ENCODE data around the gene KRT35. TPM values are rescaled to one million over a fixed set of nuclear protein-coding genes. Genes with fewer than 3 reads are reported as not detected.

KRT35 gene
- total and polyA plus RNA-seq, 10 of the 15 experiments (the other 5 are each of a cell fraction or from before 2014, with no cell fraction given): not detected

GRCh38 chr17:41467561-41467960 is 13.4 kb downstream of the KRT35 start:
- in situ Hi-C loops (cut with MboI) (no loop called here), intact Hi-C loops (cut with micrococcal nuclease; ENCODE audit: unreplicated experiment) (no loop called here)
- Histone ChIP-seq H3K27ac (ENCODE audit: control insufficient read depth, insufficient read depth) (no peak overlapping the region), H3K9ac (ENCODE audit: control insufficient read depth, insufficient read depth, low read length) (no peak overlapping the region), H4K20me1 (ENCODE audit: control insufficient read depth, insufficient read depth) (no peaks in the 10 kb centered on the region), H3K9me3 (replicated peaks; ENCODE audit: control insufficient read depth, insufficient read depth, low read length) (no peaks in the 10 kb centered on the region), H3K27me3 (replicated peaks in 1 of 2; ENCODE audit: control insufficient read depth in 2 of 2, insufficient read depth in 2 of 2, low read length in 1 of 2) (no peaks in the 10 kb centered on the region; a peak in 2 of 4 replicates), H3K79me2 (ENCODE audit: control insufficient read depth, insufficient read depth, low read length) (no peaks in the 10 kb centered on the region), H2AFZ (ENCODE audit: control insufficient read depth, low read depth, low read length) (no peak overlapping the region), H3K4me2 (ENCODE audit: control insufficient read depth, insufficient read depth) (no peak overlapping the region), H3K4me3 (no peak overlapping the region), H3K36me3 (ENCODE audit: control insufficient read depth in 2 of 2, insufficient read depth in 2 of 2, low read length in 1 of 2) (no peaks in the 10 kb centered on the region), H3K4me1 (ENCODE audit: control insufficient read depth, insufficient read depth, low read length) (no peaks in the 10 kb centered on the region)
- DNase-seq (ENCODE audit: low read depth, low spot score): no peak
- ChIA-PET SMC1A (ENCODE audit: uncharacterized antibody, unreplicated experiment) (no interaction called here), CTCF (interaction anchor here (1.3 kb wide), 1 partner anchor 11 kb away, joined by 3 read pairs; no protein-coding TSS in a partner anchor), POLR2A (no interaction called here), RAD21 (ENCODE audit: unreplicated experiment) (no interaction called here)
- BruUV-seq (replicated peaks): no TSS peak
- no peak for FAIRE-seq
- TF ChIP-seq ZZZ3 (IDR thresholded peaks at IDR 0.05; ENCODE audit: control insufficient read depth, insufficient read length, low read depth): no peak
- TF ChIP-seq ELK1 (IDR thresholded peaks at IDR 0.05; ENCODE audit: low read depth, low read length): no peak
- no peak for TF ChIP-seq CREM (IDR thresholded peaks at IDR 0.05; ENCODE audit: low read depth)
- TF ChIP-seq PAX5 (IDR thresholded peaks at IDR 0.05; ENCODE audit: borderline replicate concordance, low read depth, low read length): no peak
- no peak for TF ChIP-seq CHD2 (IDR thresholded peaks at IDR 0.05; ENCODE audit: borderline replicate concordance, low read depth, low read length)
- WGBS (ENCODE audit: insufficient coverage, insufficient replicate concordance, low lambda C conversion rate, missing lambda C conversion rate): 16% methylated on average over 4 of the region's 4 CpGs
- ATAC-seq: no peak

- H3K27me3 ChIP-seq (replicated peaks in 1 of 2; ENCODE audit: control insufficient read depth in 2 of 2, insufficient read depth in 2 of 2, low read length in 1 of 2): no peaks in the 10 kb centered on the region; a peak in 2 of 4 replicates
- no peaks in the 10 kb centered on the region for H3K9me3 ChIP-seq (replicated peaks; ENCODE audit: control insufficient read depth, insufficient read depth, low read length)
- in situ Hi-C loops (cut with MboI) (no loop called here), intact Hi-C loops (cut with micrococcal nuclease; ENCODE audit: unreplicated experiment) (no loop called here)
- no peak within 1 kb of the TSS for H2AFZ ChIP-seq (ENCODE audit: control insufficient read depth, low read depth, low read length)
- ChIA-PET POLR2A (no interaction called here), CTCF (interaction anchor here (0.6 to 1.3 kb wide), 3 partner anchors 11 to 629 kb away, joined by 3 read pairs; no protein-coding TSS in a partner anchor), RAD21 (ENCODE audit: unreplicated experiment) (no interaction called here), SMC1A (ENCODE audit: uncharacterized antibody, unreplicated experiment) (no interaction called here)
- WGBS (ENCODE audit: insufficient coverage, insufficient replicate concordance, low lambda C conversion rate, missing lambda C conversion rate): 35% methylated on average over 14 of the region's 14 CpGs
- H3K36me3 ChIP-seq (ENCODE audit: control insufficient read depth in 2 of 2, insufficient read depth in 2 of 2, low read length in 1 of 2): no peaks in the 10 kb centered on the region
- no peaks in the 10 kb centered on the region for H3K79me2 ChIP-seq (ENCODE audit: control insufficient read depth, insufficient read depth, low read length)
- H3K9ac ChIP-seq (ENCODE audit: control insufficient read depth, insufficient read depth, low read length): no peak within 1 kb of the TSS
- H3K27ac ChIP-seq (ENCODE audit: control insufficient read depth, insufficient read depth): no peak within 1 kb of the TSS
- FAIRE-seq (no peak), ATAC-seq (no peak), DNase-seq (ENCODE audit: low read depth, low spot score) (no peak)
- no TSS peak for BruUV-seq (replicated peaks)
- H3K4me2 ChIP-seq (ENCODE audit: control insufficient read depth, insufficient read depth): no peak within 1 kb of the TSS
- H3K4me3 ChIP-seq: no peak within 1 kb of the TSS
- H3K4me1 ChIP-seq (ENCODE audit: control insufficient read depth, insufficient read depth, low read length): no peaks in the 10 kb centered on the region
- H4K20me1 ChIP-seq (ENCODE audit: control insufficient read depth, insufficient read depth): no peaks in the 10 kb centered on the region
- TF ChIP-seq DPF2 (IDR thresholded peaks at IDR 0.05) (no peak), JUNB (IDR thresholded peaks at IDR 0.05) (no peak), NFYA (IDR thresholded peaks at IDR 0.05; ENCODE audit: borderline replicate concordance, low read depth, low read length) (no peak), REST (IDR thresholded peaks at IDR 0.05; ENCODE audit: low read depth, low read length) (no peak), ZBED1 (IDR thresholded peaks at IDR 0.05; ENCODE audit: borderline replicate concordance) (no peak), ELK1 (IDR thresholded peaks at IDR 0.05; ENCODE audit: low read depth, low read length) (no peak), MYC (IDR thresholded peaks at IDR 0.05; ENCODE audit: insufficient read depth, insufficient read length, insufficient replicate concordance, low read length, severe bottlenecking) (no peak), ZNF24 (IDR thresholded peaks at IDR 0.05) (no peak)
Observed at GRCh38 chr17:41466988-41467387, 14.0 kb downstream of the KRT35 start, which contains the start of gene KRT32. KRT32 (minus strand) TSS chr17:41467386; CDS start chr17:41467325, 61 bp downstream.

Data from GM12878 (cell line).